OCI-LY3 (cell line): ENCODE results near the gene GPRC5B.

Source experiments
- H2AFZ ChIP-seq: fragments of 200-600, 300-600 bp; shearing (Covaris generic); 2 replicates; pipeline ENCODE4 v1.6.0; 2014; ENCODE audit warnings: antibody characterized with exemption, low read depth, low read length
- H3K27ac ChIP-seq: fragments of 200-600, 300-600 bp; sonication (generic); 2 replicates; pipeline ENCODE4 v1.5.1; 2014; ENCODE audit warnings: mild to moderate bottlenecking, low read length, moderate library complexity, mixed read lengths
- H3K27me3 ChIP-seq: fragments of 200-600, 300-600 bp; sonication (generic); 2 replicates; pipeline ENCODE4 v1.6.1; 2014; ENCODE audit warnings: low read depth, low read length, mixed read lengths
- H3K36me3 ChIP-seq: fragments of 200-600, 300-600 bp; sonication (generic); replicated peaks from 2 replicates; pipeline ENCODE3; 2014; ENCODE audit warnings: low read depth, low read length, mixed read lengths
- H3K4me1 ChIP-seq: fragments of 300-600, 200-600 bp; sonication (generic); 2 replicates; pipeline ENCODE4 v1.6.1; 2014; ENCODE audit warnings: low read length, mixed read lengths
- H3K4me2 ChIP-seq: fragments of 200-600, 300-600 bp; sonication (generic); 2 replicates; pipeline ENCODE4 v1.6.1; 2014; ENCODE audit warnings: low read length, mixed read lengths
- H3K4me3 ChIP-seq: fragments of 300-600, 200-600 bp; sonication (generic); 2 replicates; pipeline ENCODE4 v1.5.1; 2014; ENCODE audit warnings: antibody characterized with exemption, mild to moderate bottlenecking, low read length, moderate library complexity
- H3K79me2 ChIP-seq: fragments of 300-600, 200-600 bp; shearing (Covaris generic); 2 replicates; pipeline ENCODE4 v1.6.1; 2014; ENCODE audit warnings: mild to moderate bottlenecking, low read length, mixed read lengths
- H3K9ac ChIP-seq: fragments of 300-600, 200-600 bp; shearing (Covaris generic); 2 replicates; pipeline ENCODE4 v1.6.0; 2014; ENCODE audit warnings: mild to moderate bottlenecking, low read length, moderate library complexity
- H3K9me3 ChIP-seq: fragments of 200-600, 300-600 bp; shearing (Covaris generic); 2 replicates; pipeline ENCODE4 v1.6.1; 2014; ENCODE audit warnings: low read length, mixed read lengths; ENCODE audit not compliant: insufficient read depth
- H4K20me1 ChIP-seq: fragments of 200-600, 300-600 bp; sonication (generic); 2 replicates; pipeline ENCODE4 v1.6.1; 2016; ENCODE audit warnings: low read length, mixed read lengths; ENCODE audit not compliant: insufficient read depth
- CTCF ChIP-seq: fragments of 200-600, 300-600 bp; sonication (generic); IDR thresholded peaks from 2 replicates; pipeline ENCODE4 v1.5.1; 2014; ENCODE audit warnings: antibody characterized with exemption, low read length, low read depth
- EZH2phosphoT487 ChIP-seq: fragments of 200-600 bp; shearing (Covaris generic); IDR thresholded peaks from 2 replicates; pipeline ENCODE4 v1.6.1; 2018; ENCODE audit warnings: antibody characterized with exemption, mixed run types, low read depth

GPRC5B gene

GRCh38 chr16:19822533-19822932 is 62.1 kb downstream of the GPRC5B start:
- TF ChIP-seq EZH2phosphoT487: no peak
- no peak for TF ChIP-seq CTCF
- Histone ChIP-seq H3K4me3 (no peak overlapping the region), H3K4me1 (no peaks in the 10 kb centered on the region)

GRCh38 chr16:19817875-19818274 is 66.8 kb downstream of the GPRC5B start:
- Histone ChIP-seq H3K4me2 (no peak overlapping the region), H3K4me1 (no peaks in the 10 kb centered on the region), H3K27me3 (no peaks in the 10 kb centered on the region), H3K4me3 (no peak overlapping the region), H3K79me2 (no peaks in the 10 kb centered on the region), H3K27ac (no peak overlapping the region), H3K9me3 (peaks cover 7% of the 10 kb centered on the region; the same call in 1 of the 2 replicates), H3K9ac (no peak overlapping the region), H4K20me1 (no peaks in the 10 kb centered on the region), H3K36me3 (peaks cover 9% of the 10 kb centered on the region), H2AFZ (no peak overlapping the region)
- TF ChIP-seq EZH2phosphoT487: no peak
- no peak for TF ChIP-seq CTCF

More at GRCh38 chr16:19822533-19822932, 62.1 kb downstream of the GPRC5B start:
- H3K4me2 ChIP-seq: no peak overlapping the region
- no peak overlapping the region for H2AFZ ChIP-seq
- no peaks in the 10 kb centered on the region for H3K36me3 ChIP-seq
- H3K9ac ChIP-seq: no peak overlapping the region
- H3K27ac ChIP-seq: no peak overlapping the region
- H4K20me1 ChIP-seq: no peaks in the 10 kb centered on the region
- H3K79me2 ChIP-seq: no peaks in the 10 kb centered on the region
- H3K27me3 ChIP-seq: no peaks in the 10 kb centered on the region
- no peaks in the 10 kb centered on the region for H3K9me3 ChIP-seq

GRCh38 chr16:19817122-19817521 is 67.5 kb downstream of the GPRC5B start:
- H3K4me1 ChIP-seq: peaks cover 4% of the 10 kb centered on the region
- H3K4me2 ChIP-seq: no peak overlapping the region
- no peaks in the 10 kb centered on the region for H4K20me1 ChIP-seq
- no peak overlapping the region for H3K9ac ChIP-seq
- TF ChIP-seq EZH2phosphoT487 (no peak), CTCF (no peak)
- H3K36me3 ChIP-seq: peaks cover 11% of the 10 kb centered on the region
- no peak overlapping the region for H3K4me3 ChIP-seq
- H3K27ac ChIP-seq: no peak overlapping the region
- H3K27me3 ChIP-seq: no peaks in the 10 kb centered on the region
- H2AFZ ChIP-seq: no peak overlapping the region
- peaks cover 8% of the 10 kb centered on the region; the same call in 1 of the 2 replicates for H3K9me3 ChIP-seq
- no peaks in the 10 kb centered on the region for H3K79me2 ChIP-seq

- Histone ChIP-seq H3K9ac (no peak overlapping the region), H3K36me3 (peaks cover 11% of the 10 kb centered on the region), H3K27ac (no peak overlapping the region), H3K4me3 (no peak overlapping the region), H3K79me2 (no peaks in the 10 kb centered on the region), H3K9me3 (peaks cover 8% of the 10 kb centered on the region; the same call in 1 of the 2 replicates), H4K20me1 (no peaks in the 10 kb centered on the region), H2AFZ (no peak overlapping the region), H3K4me2 (no peak overlapping the region), H3K4me1 (peaks cover 21% of the 10 kb centered on the region), H3K27me3 (no peaks in the 10 kb centered on the region)
- no peak for TF ChIP-seq CTCF
- no peak for TF ChIP-seq EZH2phosphoT487
These were observed 69.2 kb downstream of the GPRC5B start for GRCh38 chr16:19815418-19815817.
